Fibroblast of skin of abdomen (primary cell): ENCODE results near the gene FAM117B.

Experiments used
- DNase-seq: peaks from one replicate; pipeline ENCODE4 v3.0.0-alpha.2; 2013

Gene FAM117B

DNA sequence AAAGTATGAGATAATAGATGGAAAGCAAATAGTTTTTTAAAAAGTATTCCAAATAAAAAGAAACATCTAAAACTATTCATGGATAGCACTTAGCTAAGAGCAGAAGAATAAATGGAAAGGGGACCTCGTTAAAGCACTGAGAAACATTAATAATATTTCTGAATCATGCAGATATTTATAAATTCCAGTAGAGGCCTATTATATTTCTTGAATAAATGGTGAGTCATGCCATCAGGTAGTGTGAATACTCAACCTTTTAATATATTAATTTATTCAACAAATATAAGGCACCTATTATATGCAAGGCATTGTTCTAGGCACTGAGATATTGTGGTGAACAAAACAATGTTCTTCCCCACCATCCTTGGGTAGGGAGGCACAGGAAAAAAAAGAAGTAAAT is 183.0 kb downstream of the FAM117B start:
- no peak for DNase-seq

GRCh38 chr2:202818321-202818720 is 183.6 kb downstream of the FAM117B start:
- no peak for DNase-seq
